ENCODE results near the gene KRTAP10-3. TPM values are rescaled to one million over a fixed set of nuclear protein-coding genes. Genes with fewer than 3 reads are reported as not detected.
"Not testable (repeated sequence)": the region's sequence is repeated elsewhere in the genome, so short reads cannot be mapped to it uniquely, and the experiment has no call there.

The KRTAP10-3 gene
- total RNA-seq, 1 donor from 2014 or later = not detected

DNA sequence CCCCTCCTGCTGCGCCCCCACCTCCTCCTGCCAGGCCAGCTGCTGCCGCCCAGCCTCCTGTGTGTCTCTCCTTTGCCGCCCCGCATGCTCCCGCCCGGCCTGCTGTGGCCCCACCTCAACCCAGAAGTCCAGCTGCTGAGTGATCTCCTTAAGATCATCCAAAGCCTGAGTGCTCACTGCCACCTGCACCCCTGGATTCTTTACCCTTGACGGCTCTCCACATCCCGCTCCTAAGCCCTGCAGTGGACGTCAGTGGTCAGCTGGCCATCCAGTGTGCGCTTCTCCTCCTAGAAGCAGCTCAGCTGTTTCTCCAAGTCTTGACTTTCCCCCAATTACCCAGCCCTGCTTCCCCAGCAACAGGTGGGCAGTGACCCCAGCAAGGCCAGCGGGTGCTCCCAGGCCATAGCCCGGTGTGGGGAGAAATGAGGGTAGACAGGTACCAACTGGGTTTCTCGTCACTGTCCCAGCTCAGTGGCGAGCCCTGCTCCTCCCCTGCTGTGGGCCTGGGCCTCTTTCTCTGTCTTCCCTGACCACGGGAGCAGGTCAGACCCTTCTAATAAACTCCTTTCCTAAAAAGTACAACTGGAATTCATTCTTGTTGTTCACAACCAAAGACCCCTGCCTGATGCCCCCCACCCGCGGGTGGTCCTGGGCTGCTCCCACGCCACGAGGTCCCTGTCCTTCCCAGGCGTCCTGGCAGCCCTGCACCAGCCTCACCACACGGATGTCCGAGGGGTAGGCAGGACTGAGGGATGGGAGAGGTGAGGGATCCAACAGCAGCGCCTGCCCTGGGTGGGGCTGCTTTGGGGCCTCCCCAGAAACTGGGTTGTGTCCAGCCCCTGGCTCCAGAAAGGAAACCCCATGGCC is 43.2 kb upstream of the KRTAP10-3 start:
- H3K4me3 Mint-ChIP-seq = no peak overlapping the region
- TF ChIP-seq, protein P1, sequence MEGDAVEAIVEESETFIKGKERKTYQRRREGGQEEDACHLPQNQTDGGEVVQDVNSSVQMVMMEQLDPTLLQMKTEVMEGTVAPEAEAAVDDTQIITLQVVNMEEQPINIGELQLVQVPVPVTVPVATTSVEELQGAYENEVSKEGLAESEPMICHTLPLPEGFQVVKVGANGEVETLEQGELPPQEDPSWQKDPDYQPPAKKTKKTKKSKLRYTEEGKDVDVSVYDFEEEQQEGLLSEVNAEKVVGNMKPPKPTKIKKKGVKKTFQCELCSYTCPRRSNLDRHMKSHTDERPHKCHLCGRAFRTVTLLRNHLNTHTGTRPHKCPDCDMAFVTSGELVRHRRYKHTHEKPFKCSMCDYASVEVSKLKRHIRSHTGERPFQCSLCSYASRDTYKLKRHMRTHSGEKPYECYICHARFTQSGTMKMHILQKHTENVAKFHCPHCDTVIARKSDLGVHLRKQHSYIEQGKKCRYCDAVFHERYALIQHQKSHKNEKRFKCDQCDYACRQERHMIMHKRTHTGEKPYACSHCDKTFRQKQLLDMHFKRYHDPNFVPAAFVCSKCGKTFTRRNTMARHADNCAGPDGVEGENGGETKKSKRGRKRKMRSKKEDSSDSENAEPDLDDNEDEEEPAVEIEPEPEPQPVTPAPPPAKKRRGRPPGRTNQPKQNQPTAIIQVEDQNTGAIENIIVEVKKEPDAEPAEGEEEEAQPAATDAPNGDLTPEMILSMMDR (conservative IDR thresholded peaks at IDR 0.05) = no peak
- peaks cover 12% of the 10 kb centered on the region for H3K9me3 Mint-ChIP-seq
- DNase-seq (ENCODE audit: low read depth, low spot score) = no peak
- peaks cover 12% of the 10 kb centered on the region for H3K4me1 Mint-ChIP-seq
- no peak overlapping the region for H3K27ac Mint-ChIP-seq (ENCODE audit: unreplicated experiment)
- no peaks in the 10 kb centered on the region for H3K36me3 Mint-ChIP-seq (ENCODE audit: low read depth)
- H3K27me3 Mint-ChIP-seq (ENCODE audit: low read depth) = peaks cover 23% of the 10 kb centered on the region

GRCh38 chr21:44601091-44601490 is 42.5 kb upstream of the KRTAP10-3 start:
- Mint-ChIP-seq H3K27me3 (ENCODE audit: low read depth) (peaks cover 18% of the 10 kb centered on the region), H3K4me1 (peaks cover 12% of the 10 kb centered on the region)
- DNase-seq (ENCODE audit: low read depth, low spot score); H3K36me3 Mint-ChIP-seq (ENCODE audit: low read depth); H3K9me3 Mint-ChIP-seq; H3K4me3 Mint-ChIP-seq; H3K27ac Mint-ChIP-seq (ENCODE audit: unreplicated experiment): not testable (repeated sequence)

DNA sequence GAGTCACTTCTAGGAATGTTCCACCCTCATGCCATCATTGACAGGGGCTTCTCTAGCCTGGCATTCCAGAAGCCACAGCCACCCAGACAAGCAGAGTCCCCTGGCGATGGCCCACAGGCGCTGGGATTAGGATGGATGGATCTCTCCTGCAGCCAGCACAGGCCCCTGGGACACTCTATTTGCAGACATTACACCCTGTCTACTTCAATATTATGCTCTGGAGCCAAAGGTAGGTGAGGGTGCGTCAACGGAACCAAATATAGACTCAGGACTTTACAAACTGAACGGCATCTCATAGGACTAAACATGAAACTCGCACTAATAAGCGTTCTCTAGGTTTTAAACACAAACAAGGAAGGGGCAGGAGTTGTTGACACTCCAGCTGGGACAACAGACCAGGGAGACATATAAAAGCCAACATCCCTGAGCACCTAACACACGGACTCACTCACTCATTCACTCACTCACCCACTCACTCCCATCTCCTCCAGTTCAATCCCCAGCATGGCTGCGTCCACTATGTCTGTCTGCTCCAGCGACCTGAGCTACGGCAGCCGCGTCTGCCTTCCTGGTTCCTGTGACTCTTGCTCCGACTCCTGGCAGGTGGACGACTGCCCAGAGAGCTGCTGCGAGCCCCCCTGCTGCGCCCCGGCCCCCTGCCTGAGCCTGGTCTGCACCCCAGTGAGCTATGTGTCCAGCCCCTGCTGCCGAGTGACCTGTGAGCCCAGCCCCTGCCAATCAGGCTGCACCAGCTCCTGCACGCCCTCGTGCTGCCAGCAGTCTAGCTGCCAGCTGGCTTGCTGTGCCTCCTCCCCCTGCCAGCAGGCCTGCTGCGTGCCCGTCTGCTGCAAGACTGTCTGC is 41.8 kb upstream of the KRTAP10-3 start, which contains the start of gene KRTAP10-7:
Gene KRTAP10-7, plus strand, starts transcription at position 480 of the 861 bp plus-strand sequence. Its CDS starts 25 bp downstream, at position 505.
- not testable (repeated sequence) for H3K4me3 Mint-ChIP-seq; H3K9me3 Mint-ChIP-seq; DNase-seq (ENCODE audit: low read depth, low spot score); H3K36me3 Mint-ChIP-seq (ENCODE audit: low read depth)
- H3K27me3 Mint-ChIP-seq (ENCODE audit: low read depth) = peaks cover 13% of the 10 kb centered on the region
- H3K27ac Mint-ChIP-seq (ENCODE audit: unreplicated experiment) = peak within 1 kb of the TSS; percentile 30
- H3K4me1 Mint-ChIP-seq = peaks cover 12% of the 10 kb centered on the region

- H3K36me3 Mint-ChIP-seq (ENCODE audit: low read depth) = no peaks in the 10 kb centered on the region
- peaks cover 5% of the 10 kb centered on the region for H3K27me3 Mint-ChIP-seq (ENCODE audit: low read depth)
- peaks cover under 1% of the 10 kb centered on the region for H3K9me3 Mint-ChIP-seq
- TF ChIP-seq, protein P1 (conservative IDR thresholded peaks at IDR 0.05) = no peak
- H3K4me1 Mint-ChIP-seq = peaks cover 13% of the 10 kb centered on the region
- H3K4me3 Mint-ChIP-seq = no peak overlapping the region
- peak overlapping the region; percentile 30 for H3K27ac Mint-ChIP-seq (ENCODE audit: unreplicated experiment)
- DNase-seq (ENCODE audit: low read depth, low spot score) = no peak
Measured at GRCh38 chr21:44599264-44600029, 40.9 kb upstream of the KRTAP10-3 start.

DNA sequence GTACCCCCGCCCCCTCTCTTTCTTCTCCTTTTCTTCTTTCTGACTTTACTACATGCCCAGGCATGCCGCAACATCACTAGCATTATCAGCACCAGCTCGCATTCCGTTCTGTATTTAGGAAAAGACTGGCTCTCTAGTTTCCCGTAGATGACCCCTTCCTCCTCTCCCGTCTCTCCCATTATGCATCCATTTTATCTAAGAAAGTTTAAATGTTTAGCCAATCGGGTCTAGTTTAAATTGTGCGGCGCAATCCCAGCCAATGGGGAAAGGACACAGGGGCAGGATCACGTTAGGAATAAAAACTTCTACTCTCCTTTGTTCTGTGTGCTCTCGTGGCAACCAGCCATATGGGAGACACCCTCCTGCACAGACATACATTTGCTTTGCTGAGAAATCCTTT is 39.5 kb upstream of the KRTAP10-3 start:
- Mint-ChIP-seq H3K27ac (ENCODE audit: unreplicated experiment) (peak overlapping the region; percentile 69), H3K4me1 (peaks cover 26% of the 10 kb centered on the region)
- TF ChIP-seq, protein P1 (conservative IDR thresholded peaks at IDR 0.05) = no peak

More for the DNA sequence above, 39.5 kb upstream of the KRTAP10-3 start:
- no peaks in the 10 kb centered on the region for H3K9me3 Mint-ChIP-seq
- peak overlapping the region; percentile 60 for H3K4me3 Mint-ChIP-seq
- no peak for DNase-seq (ENCODE audit: low read depth, low spot score)
- no peaks in the 10 kb centered on the region for H3K36me3 Mint-ChIP-seq (ENCODE audit: low read depth)
- no peaks in the 10 kb centered on the region for H3K27me3 Mint-ChIP-seq (ENCODE audit: low read depth)
